Measurements from ENCODE around the gene TULP1. TPM values are rescaled to one million over a fixed set of nuclear protein-coding genes. Genes with fewer than 3 reads are reported as not detected.

The TULP1 gene
- total and polyA plus RNA-seq, 4 donors = 3.3 TPM; not detected in 3

- Histone ChIP-seq H3K27ac (ENCODE audit: low read depth in 1 of 2, low read length in 2 of 2) (peak within 1 kb of the TSS; percentile 79 to 87), H3K4me1 (ENCODE audit: control insufficient read depth in 1 of 2, insufficient read depth in 2 of 2, low read length in 2 of 2) (no peaks in the 10 kb centered on the region), H3K36me3 (ENCODE audit: control insufficient read depth in 1 of 2, insufficient read depth in 2 of 2, low read length in 1 of 2) (no peaks in the 10 kb centered on the region), H3K4me3 (ENCODE audit: low read length in 2 of 2) (peak within 1 kb of the TSS; percentile 95), H3K9me3 (ENCODE audit: control insufficient read depth, low read length) (no peaks in the 10 kb centered on the region), H3K27me3 (ENCODE audit: control insufficient read depth in 1 of 2, insufficient read depth in 2 of 2, low read length in 1 of 2) (no peaks in the 10 kb centered on the region)
- intact Hi-C loops (cut with DNase I) = loop anchor here in 1 of 2 donors (2.0 kb wide), 1 partner anchor 28 kb away; the partner anchor contains the start of gene RPL10A
- DNase-seq (peak in 1 of 2 donors; percentile 92), ATAC-seq (ENCODE audit: low FRiP score) (peak; percentile 61)
- 1% methylated on average over 37 to 97 of the region's 98 CpGs for WGBS, 2 donors
Measured at GRCh38 chr6:35496841-35497570, 15.7 kb downstream of the TULP1 start, which contains the start of gene TEAD3. TSS of gene TEAD3 (minus strand) at chr6:35497079.

DNA sequence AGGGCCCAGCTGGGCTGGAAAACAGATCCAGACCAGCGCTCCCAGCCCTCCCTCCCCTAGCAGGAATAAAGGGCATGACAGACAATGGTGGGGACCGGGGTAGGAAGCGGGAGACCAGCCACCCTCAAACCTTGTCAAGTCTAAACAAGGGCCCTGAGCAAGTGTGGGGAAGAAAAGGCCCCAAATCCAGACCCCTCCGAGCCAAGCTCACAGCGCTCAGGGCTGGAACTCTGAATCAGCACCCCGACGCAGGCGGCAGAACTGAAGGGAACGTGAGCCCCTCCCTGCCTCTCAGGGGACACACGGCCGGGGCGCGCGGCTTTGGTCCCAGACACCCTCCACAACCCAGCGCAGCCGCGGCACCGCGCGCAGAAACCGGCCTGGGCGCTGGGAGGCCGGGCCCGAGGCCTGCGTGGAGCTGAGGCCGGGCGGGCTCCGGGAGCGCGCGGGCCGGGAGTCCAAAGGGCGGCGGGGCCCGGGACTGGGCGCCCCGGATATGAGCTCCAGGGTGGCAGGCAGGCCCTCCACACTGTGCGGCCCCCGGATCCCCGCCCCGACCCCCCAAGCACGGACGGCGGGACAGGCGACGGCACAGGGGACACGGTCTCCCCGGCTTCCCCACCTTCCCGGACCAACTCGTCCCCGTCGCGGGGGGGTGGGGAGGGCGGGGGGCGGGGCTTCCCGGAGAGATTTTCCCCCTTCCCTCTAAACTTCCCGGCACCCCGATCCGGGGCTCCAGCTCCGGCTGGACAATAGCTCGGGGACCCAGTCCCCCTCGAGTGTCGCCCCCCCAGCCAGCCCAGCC is 16.5 kb downstream of the TULP1 start:
- no peaks in the 10 kb centered on the region for H3K9me3 ChIP-seq (ENCODE audit: control insufficient read depth, low read length)

GRCh38 chr6:35495258-35496035 is 17.2 kb downstream of the TULP1 start:
- Histone ChIP-seq H3K27ac (ENCODE audit: low read depth in 1 of 2, low read length in 2 of 2) (peak overlapping the region; percentile 14 to 66), H3K4me3 (ENCODE audit: low read length in 2 of 2) (peak overlapping the region; percentile 95), H3K4me1 (ENCODE audit: control insufficient read depth in 1 of 2, insufficient read depth in 2 of 2, low read length in 2 of 2) (no peaks in the 10 kb centered on the region), H3K27me3 (ENCODE audit: control insufficient read depth in 1 of 2, insufficient read depth in 2 of 2, low read length in 1 of 2) (no peaks in the 10 kb centered on the region), H3K36me3 (ENCODE audit: control insufficient read depth in 1 of 2, insufficient read depth in 2 of 2, low read length in 1 of 2) (no peaks in the 10 kb centered on the region), H3K9me3 (ENCODE audit: control insufficient read depth, low read length) (no peaks in the 10 kb centered on the region)
- DNase-seq (no peak), ATAC-seq (ENCODE audit: low FRiP score) (no peak)
- WGBS, 2 donors = 17 to 23% methylated on average over 9 of the region's 9 CpGs
- intact Hi-C loops (cut with DNase I) = loop anchor here in 1 of 2 donors (2.0 kb wide), 1 partner anchor 27 kb away; the partner anchor contains the start of gene RPL10A

More for the DNA sequence above, 16.5 kb downstream of the TULP1 start:
- intact Hi-C loops (cut with DNase I) = loop anchor here in 1 of 2 donors (2.0 kb wide), 1 partner anchor 27 kb away; the partner anchor contains the start of gene RPL10A
- peak; percentile 58 for ATAC-seq (ENCODE audit: low FRiP score)
- Histone ChIP-seq H3K36me3 (ENCODE audit: control insufficient read depth in 1 of 2, insufficient read depth in 2 of 2, low read length in 1 of 2) (no peaks in the 10 kb centered on the region), H3K27ac (ENCODE audit: low read depth in 1 of 2, low read length in 2 of 2) (peak overlapping the region; percentile 79 to 87), H3K4me1 (ENCODE audit: control insufficient read depth in 1 of 2, insufficient read depth in 2 of 2, low read length in 2 of 2) (no peaks in the 10 kb centered on the region), H3K4me3 (ENCODE audit: low read length in 2 of 2) (peak overlapping the region; percentile 95), H3K27me3 (ENCODE audit: control insufficient read depth in 1 of 2, insufficient read depth in 2 of 2, low read length in 1 of 2) (no peaks in the 10 kb centered on the region)
- peak in 1 of 2 donors; percentile 88 for DNase-seq
- 2 to 3% methylated on average over 47 to 63 of the region's 63 CpGs for WGBS, 2 donors

DNA sequence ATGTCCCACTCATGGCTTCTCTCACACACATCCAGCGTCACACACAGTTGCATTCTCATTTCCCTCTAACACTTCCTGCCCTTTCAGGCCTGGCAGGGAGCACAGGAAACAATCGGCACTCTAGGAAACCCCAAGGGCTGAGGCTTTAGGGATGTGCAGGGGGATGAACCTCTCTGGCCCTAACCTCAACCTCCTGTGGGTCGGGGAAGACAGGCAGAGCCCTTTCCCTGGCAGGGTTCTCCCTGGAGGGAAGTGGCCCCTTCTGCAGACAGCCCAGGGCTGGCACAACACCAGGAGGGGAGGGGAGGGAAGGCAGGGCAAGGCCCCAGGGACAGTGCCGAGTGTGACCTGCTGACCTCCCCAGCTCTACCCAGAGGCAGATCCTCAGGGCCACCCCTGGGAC is 18.5 kb downstream of the TULP1 start:
- peak overlapping the region in 1 of 2 donors; percentile 1 for H3K4me3 ChIP-seq (ENCODE audit: low read length in 2 of 2)
- H3K27ac ChIP-seq (ENCODE audit: low read depth in 1 of 2, low read length in 2 of 2) = peak overlapping the region in 1 of 2 donors; percentile 66
- H3K27me3 ChIP-seq (ENCODE audit: control insufficient read depth in 1 of 2, insufficient read depth in 2 of 2, low read length in 1 of 2) = no peaks in the 10 kb centered on the region
- no peaks in the 10 kb centered on the region for H3K36me3 ChIP-seq (ENCODE audit: control insufficient read depth in 1 of 2, insufficient read depth in 2 of 2, low read length in 1 of 2)
- ATAC-seq (ENCODE audit: low FRiP score) (no peak), DNase-seq (no peak)
- no peaks in the 10 kb centered on the region for H3K9me3 ChIP-seq (ENCODE audit: control insufficient read depth, low read length)
- intact Hi-C loops (cut with DNase I) = no loop called here
- no peaks in the 10 kb centered on the region for H3K4me1 ChIP-seq (ENCODE audit: control insufficient read depth in 1 of 2, insufficient read depth in 2 of 2, low read length in 2 of 2)
- 3% methylated on average over 3 to 4 of the region's 4 CpGs for WGBS, 2 donors

GRCh38 chr6:35493307-35493983 is 19.3 kb downstream of the TULP1 start:
- no peaks in the 10 kb centered on the region for H3K27me3 ChIP-seq (ENCODE audit: control insufficient read depth in 1 of 2, insufficient read depth in 2 of 2, low read length in 1 of 2)
- DNase-seq (peak in 1 of 2 donors; percentile 26), ATAC-seq (ENCODE audit: low FRiP score) (no peak)
- H3K4me1 ChIP-seq (ENCODE audit: control insufficient read depth in 1 of 2, insufficient read depth in 2 of 2, low read length in 2 of 2) = no peaks in the 10 kb centered on the region
- intact Hi-C loops (cut with DNase I) = no loop called here
- no peak overlapping the region for H3K4me3 ChIP-seq (ENCODE audit: low read length in 2 of 2)
- no peak overlapping the region for H3K27ac ChIP-seq (ENCODE audit: low read depth in 1 of 2, low read length in 2 of 2)
- H3K36me3 ChIP-seq (ENCODE audit: control insufficient read depth in 1 of 2, insufficient read depth in 2 of 2, low read length in 1 of 2) = no peaks in the 10 kb centered on the region
- 76 to 83% methylated on average over 28 of the region's 28 CpGs for WGBS, 2 donors
- H3K9me3 ChIP-seq (ENCODE audit: control insufficient read depth, low read length) = no peaks in the 10 kb centered on the region

DNA sequence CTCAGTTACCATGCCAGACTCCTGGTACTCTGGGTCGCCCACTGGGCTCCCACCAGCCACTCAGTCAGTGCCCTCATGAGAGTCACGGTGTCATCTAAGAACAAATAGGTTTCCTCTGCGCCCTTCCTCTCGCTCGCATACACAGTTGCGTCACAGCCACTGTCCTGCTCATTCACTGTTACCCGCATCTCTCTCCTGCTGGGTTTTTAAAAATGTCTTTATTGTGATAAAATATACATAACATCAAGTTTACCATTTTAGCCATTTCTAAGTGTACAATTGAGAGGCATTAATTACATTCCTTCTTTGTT is 19.8 kb downstream of the TULP1 start:
- no peak for DNase-seq
- Histone ChIP-seq H3K4me1 (ENCODE audit: control insufficient read depth in 1 of 2, insufficient read depth in 2 of 2, low read length in 2 of 2) (no peaks in the 10 kb centered on the region), H3K27ac (ENCODE audit: low read depth in 1 of 2, low read length in 2 of 2) (peak overlapping the region in 1 of 2 donors; percentile 92), H3K4me3 (ENCODE audit: low read length in 2 of 2) (no peak overlapping the region), H3K9me3 (ENCODE audit: control insufficient read depth, low read length) (no peaks in the 10 kb centered on the region), H3K27me3 (ENCODE audit: control insufficient read depth in 1 of 2, insufficient read depth in 2 of 2, low read length in 1 of 2) (no peaks in the 10 kb centered on the region), H3K36me3 (ENCODE audit: control insufficient read depth in 1 of 2, insufficient read depth in 2 of 2, low read length in 1 of 2) (no peaks in the 10 kb centered on the region)
- intact Hi-C loops (cut with DNase I) = no loop called here
- ATAC-seq (ENCODE audit: low FRiP score) = no peak
- WGBS, 2 donors = 86 to 87% methylated on average over 7 of the region's 7 CpGs

GRCh38 chr6:35492258-35492973 is 20.3 kb downstream of the TULP1 start:
- Histone ChIP-seq H3K4me3 (ENCODE audit: low read length in 2 of 2) (no peak overlapping the region), H3K36me3 (ENCODE audit: control insufficient read depth in 1 of 2, insufficient read depth in 2 of 2, low read length in 1 of 2) (no peaks in the 10 kb centered on the region), H3K27ac (ENCODE audit: low read depth in 1 of 2, low read length in 2 of 2) (peak overlapping the region; percentile 21 to 92), H3K27me3 (ENCODE audit: control insufficient read depth in 1 of 2, insufficient read depth in 2 of 2, low read length in 1 of 2) (no peaks in the 10 kb centered on the region), H3K4me1 (ENCODE audit: control insufficient read depth in 1 of 2, insufficient read depth in 2 of 2, low read length in 2 of 2) (no peaks in the 10 kb centered on the region), H3K9me3 (ENCODE audit: control insufficient read depth, low read length) (no peaks in the 10 kb centered on the region)
- WGBS, 2 donors = 39% methylated on average over 7 of the region's 7 CpGs
- DNase-seq = no peak
- ATAC-seq (ENCODE audit: low FRiP score) = no peak
- intact Hi-C loops (cut with DNase I) = no loop called here

Measured in aorta (tissue), 5 donors.